Bone marrow (tissue), 2 donors: ENCODE data around the gene BMPR1B.

Experiments used
- DNase-seq, 2 donors: peaks; one replicate each; lab custom pipeline; 2025; lab: John Stamatoyannopoulos, UW

Gene BMPR1B

DNA sequence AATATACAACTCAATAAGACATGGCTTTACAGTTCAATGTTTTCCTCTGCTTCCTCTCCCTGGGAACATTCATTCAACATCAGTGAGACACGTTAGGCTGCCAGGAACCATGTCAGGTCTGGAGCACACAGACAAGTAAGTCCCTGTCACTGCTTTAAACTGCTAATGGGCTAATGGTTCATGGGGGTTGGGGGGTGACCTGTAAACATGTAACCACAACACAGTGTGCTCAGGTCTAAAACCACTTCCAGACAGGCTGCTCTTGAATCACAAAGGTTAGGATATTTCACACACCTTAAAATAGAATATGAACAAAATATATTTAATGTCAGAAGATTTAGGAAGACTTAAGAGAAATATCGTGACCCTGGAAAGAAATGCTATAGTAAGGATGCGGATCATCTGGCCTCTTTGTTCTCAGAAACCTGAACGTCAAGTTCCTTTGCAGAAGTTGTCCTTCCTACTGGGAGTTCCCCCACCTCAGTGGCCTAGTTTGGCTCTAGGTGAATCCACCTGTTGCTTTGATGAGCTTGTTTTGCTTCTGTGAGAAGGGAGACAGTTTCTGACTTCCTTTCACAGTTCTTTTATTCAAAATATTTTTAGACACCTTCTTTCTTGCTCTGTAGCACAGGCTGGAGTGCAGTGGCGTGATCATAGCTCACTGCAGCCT is 431.1 kb downstream of the BMPR1B start:
- DNase-seq = no peak

DNA sequence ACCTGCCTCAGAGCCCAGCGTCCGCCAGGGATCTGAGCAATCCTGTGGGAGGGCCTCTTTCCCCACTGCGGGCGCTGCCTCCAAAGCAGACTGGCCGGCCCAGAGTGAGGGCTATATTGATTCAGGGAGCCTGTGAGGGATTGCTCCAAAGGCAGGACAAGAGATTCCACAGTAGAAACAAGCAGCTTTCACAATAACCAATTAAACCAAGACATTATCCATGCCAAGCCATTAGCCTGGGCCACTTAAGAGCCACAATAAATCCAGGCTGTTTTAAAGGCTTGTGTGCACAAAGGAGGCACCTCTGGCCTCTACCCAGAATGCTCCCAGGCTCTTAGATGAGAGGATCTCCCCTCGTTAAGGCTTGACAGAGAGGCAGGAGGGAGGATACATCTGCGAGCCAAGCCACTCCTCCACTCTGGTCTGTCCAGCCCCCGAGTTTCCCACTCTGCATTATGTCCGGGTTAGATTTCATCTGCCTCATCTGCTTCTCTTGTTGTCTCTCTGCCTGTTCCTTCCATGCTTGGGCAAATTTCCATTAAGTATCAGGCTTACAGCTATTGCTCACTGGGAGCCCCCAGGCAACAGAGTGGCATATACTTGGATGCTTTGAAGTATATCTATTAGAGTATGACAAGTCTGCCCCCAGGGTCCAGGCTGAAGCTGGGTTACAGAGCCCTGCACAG is 433.1 kb downstream of the BMPR1B start:
- no peak for DNase-seq

DNA sequence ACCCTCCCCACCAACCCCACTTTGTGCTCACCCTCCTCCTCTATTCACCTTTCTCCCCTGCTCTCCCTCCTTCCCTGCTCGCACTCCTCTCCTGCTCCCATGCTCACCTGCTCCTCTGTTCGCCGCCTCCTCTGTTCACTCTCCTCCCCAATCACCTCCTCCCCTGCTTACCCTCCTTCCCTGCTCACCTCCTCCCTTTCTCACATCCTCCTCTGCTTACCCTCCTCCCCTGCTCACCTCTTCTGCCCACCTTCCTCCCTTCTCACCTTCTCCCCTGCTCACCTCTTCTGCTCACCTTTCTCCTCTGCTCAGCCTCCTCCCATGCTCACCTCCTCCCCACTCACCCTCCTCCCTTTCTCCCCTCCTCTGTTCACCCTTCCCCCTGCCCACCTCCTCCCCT is 433.8 kb downstream of the BMPR1B start:
- no peak for DNase-seq

DNA sequence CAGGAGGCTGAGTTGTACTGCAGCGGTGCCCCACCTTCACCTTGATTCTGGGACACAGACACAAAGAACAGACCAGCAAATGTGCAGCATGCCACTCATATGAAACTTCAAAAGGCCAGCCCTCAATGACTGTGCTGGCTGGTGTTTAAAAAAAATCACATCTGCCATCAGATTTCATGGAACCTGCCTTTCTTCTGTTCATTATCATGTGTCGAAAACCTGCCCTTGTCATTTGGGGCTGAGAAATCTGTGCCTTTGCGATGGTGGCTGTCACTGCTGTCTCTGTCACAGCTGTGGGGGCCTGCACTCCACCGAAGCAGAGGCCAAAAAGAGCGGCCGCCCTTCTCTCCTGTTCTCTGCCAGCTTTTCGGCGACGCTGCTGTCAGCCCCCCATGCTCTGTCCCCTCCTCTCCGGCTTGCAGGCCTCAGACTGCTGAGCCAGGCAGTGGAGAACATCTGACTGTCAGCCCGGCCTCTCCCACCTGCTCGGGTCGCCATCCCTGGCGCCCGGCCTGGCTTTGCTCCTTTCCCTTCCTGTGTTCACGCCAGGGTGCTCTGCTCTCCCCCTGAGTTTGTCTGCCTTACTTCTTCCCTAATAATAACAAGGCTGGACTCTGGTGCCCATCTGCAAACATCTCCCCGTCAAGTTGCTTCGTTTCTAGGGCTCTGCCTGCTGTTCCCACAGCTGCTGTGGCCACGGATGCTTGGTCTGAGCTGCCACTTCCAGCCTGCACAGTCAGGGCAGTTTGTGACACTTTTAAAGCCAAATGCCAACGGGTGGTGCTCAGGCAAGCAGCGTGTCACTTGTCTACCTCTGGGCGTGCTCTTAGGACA is 435.9 kb downstream of the BMPR1B start:
- no peak for DNase-seq

DNA sequence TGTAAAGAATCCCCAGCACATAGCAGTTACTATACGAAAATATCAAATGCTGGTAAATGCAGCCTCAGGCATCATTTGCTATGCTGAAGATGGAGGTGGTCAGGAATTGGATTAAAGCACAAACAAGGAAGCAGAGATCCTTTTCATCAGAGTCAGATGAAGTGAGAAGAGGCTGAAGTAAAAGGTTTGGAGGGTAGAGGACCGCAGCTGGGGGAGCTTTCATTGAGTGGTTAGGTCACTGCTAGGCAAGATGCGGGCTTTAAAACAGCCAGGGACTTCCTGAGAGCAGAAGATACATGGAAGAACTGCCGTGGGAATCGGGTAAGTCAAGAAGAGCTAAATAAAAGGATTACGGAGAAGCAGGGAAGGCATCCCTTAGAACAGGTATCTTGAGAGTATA is 439.6 kb downstream of the BMPR1B start:
- DNase-seq = no peak

DNA sequence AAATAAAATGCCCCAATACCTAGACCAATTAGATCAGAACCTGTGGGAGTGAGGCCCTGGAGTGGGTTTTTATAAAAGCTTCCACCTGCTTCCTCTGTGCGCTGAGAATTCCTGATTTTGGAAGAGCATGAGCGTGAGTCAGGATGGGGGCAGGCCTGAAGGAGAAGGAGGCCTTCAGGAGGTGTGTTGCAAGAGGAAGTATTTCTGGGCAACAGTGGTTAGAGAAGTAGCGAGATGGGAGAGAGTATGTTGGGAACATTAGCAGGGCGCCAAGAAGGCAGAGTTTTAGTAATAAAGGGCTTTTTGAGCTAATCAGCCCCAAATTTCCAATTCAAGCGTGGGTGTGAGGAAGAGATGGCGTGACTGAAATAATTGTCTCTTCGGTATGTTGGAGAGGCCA is 441.2 kb downstream of the BMPR1B start:
- no peak for DNase-seq

DNA sequence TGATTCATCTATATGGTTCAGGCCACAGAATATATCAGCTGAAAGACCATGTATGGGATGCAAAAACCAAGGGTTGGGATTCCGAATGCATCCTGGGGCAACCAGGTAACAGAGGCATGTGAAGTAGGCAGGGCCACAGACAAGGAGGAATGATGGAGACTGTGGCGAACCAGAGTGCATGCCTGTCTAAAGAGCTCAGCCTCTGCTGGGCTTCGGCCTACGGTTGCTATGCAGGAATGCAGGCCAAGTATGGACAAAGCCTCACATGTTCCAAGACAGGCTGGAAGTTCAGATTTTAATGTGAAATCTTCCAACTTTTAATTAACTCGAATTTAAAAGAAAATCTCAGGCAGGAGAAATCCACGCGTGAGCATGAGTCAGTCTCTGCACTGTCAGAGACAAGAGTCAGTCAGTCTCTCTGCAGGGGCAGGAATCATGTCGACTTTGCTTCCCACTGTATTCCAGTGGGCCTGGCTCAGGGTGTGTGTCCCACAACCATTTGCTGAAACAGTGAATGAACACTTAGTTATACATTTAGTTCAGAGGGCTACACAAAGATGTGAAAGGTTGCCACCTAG is 446.6 kb downstream of the BMPR1B start:
- no peak for DNase-seq

DNA sequence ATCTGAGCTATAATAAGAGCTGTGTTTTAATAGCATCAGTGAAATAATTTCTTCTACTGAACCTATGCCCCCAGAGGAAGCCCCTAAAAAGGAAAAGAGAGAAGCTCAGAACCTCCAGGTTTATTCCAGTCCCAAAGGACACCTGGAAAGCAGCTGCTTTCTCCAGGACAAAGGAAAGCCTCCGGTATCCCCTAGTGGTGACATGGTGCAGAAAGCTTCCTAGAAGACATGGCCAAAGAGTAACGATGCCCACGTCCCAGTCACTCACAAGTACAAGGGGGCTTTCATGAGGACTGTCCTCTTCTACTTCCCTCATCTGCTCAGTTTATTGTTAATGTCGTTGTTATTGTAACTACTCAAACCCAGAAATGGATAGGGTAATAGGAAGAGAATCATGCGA is 447.1 kb downstream of the BMPR1B start:
- no peak for DNase-seq
